HG02642 (cell line): Measurements from ENCODE around the gene FBXW7.

Source experiments
- ATAC-seq: cut with Tn5 transposase; IDR thresholded peaks from one replicate; pipeline ENCODE4 v1.9.1; 2021; ENCODE audit warnings: mild to moderate bottlenecking; ENCODE audit not compliant: unreplicated experiment, poor library complexity

Gene FBXW7

DNA sequence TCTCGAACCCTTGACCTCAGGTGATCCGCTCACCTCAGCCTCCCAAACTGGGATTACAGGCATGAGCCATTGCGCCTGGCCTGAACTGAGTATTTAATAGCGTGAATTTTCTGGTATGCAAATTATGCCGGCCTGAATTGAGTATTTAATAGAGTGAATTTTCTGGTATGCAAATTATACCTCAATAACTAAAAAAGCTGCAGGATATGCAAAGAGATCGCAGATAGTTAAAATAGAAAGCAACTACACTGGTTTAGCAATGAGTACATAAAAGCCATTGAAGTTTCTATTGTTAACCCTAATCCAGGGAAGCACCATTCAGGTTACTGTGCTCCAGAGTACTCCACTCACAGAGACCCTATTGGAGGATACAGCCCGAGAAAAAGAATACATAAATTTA, 22.8 kb downstream of the FBXW7 start:
- ATAC-seq, result no peak

DNA sequence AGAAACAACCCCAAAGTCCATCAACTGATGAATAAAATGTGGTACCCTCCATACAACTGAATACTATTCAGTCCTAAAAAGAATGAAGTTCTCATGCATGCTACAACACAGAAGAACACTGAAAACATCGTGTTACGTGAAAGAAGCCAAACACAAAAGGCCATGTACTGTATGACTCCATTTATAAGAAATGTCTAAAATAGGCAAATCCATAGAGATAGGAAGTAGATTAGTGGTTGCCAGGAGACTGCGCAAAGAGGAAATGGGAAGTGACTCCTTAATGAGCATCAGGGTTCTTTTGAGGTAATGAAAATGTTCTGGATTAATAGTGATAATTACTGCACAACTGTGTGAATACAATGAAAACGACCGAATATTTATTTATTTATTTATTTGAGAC, 23.4 kb downstream of the FBXW7 start:
- no peak for ATAC-seq

DNA sequence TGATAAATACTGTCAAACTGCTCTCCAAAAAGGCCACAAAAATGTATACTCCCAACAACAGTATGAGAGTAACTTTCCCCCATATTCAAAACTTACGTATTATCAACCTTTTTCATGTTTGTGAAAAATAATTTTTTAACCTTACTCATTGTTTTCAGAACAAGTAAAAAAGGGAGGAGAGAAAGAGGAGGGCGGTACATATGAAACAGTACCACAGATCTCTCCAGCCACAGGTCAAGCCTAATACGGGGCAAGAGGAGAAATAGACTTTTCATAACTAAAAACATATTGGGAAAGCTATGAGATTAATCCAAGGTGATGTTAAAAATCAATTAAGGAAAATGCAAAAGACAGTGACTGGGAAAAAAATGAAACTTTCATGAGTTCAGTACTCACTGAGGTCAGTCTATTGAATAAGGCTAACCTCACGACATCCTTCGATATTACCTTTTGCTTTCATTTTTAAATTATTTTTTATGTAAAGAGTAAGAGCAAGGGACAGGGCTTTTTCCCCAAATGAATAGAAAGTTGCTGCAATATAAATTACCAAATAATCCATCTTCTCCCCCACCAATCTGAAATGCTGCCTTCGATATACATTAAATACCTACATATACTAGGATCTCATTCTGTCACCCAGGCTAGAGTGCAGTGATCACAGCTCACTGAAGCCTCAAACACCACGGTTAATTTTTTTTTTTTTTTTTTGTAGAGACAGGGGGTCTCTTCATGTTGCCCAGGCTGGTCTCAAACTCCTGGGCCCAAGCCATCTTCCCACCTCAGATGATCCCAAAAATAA, 25.3 kb downstream of the FBXW7 start:
- no peak for ATAC-seq

DNA sequence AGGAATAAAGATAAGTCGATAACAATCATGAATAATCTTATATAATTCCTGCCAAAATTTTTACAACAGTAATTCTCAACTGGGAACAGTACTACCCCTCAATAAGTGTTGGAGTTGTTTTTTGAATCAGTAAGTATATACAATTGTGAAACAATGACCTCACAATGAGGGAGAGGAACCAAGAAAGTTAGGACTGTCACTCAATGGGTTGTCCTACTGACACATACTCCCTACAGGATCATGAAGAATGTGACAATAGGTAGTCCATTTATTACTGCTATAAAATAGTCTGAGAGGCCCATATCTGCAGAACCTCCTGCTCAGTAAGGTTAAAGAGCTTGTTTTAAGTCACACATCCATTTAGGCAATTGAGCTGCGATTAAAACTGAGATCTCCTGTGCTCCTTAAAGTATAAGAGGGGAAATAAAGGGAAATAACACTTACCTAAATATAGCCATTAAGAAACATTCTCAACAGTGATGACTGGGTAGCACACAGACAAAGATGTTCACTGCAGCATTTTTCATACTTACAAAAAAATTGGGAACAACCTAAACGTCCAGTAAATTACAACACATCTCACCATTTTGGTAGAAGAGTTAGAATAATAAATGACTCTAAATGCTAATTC, 26.2 kb downstream of the FBXW7 start:
- ATAC-seq, result no peak

DNA sequence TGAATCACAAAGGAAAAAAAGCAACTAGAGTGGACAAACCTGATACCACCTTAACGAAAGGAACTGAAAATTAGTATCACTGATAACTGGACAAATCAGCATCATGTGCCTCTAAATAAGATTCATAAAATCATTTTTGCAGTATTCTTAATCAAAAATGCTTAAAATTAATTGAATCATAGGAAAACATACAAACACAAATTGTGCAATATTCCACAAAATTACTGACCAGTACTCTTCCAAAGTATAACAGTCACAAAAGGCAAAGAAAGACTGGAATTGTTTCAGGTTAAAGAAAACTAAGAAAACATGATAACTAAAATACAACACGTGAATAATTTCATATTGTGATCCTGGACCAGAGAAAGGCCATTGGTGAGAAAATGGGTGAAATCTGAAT, 27.1 kb downstream of the FBXW7 start:
- no peak for ATAC-seq

DNA sequence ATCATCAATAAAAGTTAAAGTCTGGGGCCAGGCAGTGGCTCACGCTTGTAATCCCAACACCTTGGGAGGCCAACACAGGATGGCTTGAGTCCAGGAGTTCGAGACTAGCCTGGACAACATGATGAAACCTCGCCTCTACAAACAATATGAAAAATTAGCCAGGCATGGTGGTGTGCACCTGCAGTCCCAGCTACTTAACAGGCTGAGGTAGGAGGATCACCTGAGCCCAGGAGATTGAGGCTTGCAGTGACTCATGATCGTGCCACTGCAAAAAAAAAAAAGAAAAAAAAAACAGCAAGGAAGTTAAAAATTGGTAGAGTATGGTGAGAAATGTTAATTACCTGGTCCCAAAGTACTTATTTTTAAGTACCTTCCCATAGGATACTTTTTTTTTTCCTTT, 27.5 kb downstream of the FBXW7 start:
- ATAC-seq, result no peak

DNA sequence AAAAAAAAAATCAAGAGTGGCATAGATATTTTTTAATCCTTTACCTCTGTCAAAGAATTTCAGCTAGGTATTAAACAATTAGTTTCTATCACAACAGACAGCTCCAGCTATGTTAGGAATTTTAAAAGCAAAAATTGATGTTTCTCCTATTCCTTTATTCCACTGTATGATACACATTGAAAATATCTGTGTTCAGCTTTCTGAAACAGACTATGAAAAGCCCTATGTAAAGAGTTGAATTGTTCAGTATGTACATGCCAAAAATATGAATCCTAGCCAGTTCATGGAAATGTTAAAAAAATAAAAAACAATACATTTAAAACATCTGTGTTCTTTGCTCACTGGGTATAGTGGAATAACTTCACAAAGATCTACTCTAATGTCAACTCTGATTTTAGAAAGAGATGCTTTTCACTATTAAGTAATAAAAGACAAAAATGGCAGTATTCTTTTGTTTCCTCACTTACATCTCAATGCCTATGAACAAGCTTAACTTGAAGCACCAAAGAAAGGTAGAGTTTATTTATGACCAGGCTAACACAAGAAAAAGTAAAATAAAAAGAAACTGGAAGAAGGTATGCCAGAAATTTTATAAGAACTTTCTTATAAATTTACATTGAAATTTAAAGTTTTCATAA, 32.1 kb downstream of the FBXW7 start:
- no peak for ATAC-seq

DNA sequence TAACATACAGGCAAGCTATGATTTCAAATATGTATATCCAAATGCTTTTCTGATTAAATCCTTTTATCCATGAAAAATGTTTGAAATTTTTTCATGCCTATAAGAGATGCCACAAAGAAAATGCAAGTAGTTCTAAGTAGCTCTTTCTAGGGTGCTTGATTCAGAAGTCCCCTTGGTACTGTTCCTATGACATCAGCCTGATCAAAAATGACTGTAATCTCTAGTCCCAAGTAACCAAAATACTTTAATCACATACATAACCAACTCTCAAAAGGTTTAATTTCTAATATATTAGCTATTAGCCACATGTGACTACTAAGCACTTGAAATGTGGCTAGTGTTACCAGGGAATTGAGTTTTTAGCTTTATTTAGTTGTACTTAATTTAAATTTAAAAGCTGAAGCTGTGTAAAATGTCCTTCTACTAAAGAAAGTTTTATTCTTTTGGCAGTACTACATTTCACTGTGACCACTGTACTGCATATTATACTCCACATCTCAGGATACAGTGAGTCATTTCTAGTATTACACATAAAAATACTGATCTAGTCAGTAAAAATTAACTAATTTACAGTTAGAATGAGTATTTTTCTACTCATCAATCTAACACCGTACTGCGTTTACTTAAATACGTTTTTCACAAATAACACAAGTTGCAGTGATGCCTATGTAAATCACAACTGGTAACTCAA, 33.9 kb downstream of the FBXW7 start:
- ATAC-seq, result peak; percentile 44

DNA sequence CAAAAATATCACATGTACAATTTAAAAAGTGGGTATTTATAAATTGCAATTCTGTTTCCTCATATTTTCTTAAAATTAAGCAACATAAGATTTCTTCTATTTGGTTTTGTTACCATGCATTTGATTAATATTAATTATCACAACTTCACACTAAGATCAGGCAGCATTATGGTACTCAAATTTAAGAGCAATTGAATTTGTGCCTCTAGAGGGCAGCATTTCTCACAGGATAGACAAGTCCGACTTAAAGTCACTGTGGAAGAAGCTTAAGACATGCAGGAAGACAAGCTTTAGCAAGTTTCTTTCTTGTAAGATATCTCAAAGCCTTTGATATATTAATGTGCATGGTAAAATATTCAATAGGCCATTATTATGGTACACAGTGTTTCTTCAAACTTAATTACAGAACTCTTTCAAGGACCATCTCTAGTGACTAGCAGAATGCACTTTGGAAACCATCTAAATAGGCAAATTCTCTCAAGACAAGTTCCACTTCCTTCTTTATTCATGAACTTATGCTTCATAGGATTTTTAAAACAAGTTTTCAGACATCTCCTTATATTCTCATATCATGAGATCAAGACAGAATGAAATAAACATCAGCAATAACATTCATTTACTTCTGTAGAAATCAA, 35.0 kb downstream of the FBXW7 start:
- ATAC-seq, result peak; percentile 70

DNA sequence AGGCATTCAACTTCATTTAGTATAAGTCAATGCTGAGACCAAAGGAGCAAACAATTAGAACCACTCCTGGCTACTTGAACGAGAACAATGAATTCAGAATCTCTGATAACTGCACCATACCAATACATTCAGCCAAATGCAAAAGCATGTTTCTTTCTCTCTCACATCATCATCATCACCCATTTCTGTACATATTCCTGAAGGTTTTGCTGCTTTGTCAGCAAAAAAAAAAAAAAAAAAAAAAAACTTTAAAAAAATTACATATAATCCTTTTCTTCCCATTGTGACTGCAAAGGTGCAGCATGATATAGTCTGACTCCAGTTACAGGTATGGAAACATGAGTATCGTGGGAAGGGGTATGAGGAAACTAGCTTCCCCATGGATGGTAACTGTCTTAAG, 35.6 kb downstream of the FBXW7 start:
- no peak for ATAC-seq

DNA sequence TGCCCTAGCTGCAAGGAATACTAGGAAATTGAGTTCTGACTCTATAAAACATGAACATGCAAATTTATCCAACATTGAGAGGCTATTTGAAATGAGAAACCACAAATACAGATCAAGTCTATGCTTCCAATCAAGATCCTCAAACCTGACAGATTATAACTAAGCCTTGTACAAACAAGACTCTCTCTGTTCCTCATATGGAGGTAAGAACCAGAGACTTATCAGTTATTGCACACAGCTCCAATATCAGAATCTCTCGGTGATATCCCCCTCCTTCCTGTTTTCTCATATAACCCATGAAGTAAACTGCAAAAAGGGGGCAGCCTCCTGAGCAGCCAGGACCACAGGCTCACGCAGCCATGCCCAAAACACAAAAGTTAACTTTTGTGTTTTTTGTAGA, 36.5 kb downstream of the FBXW7 start:
- ATAC-seq, result no peak

DNA sequence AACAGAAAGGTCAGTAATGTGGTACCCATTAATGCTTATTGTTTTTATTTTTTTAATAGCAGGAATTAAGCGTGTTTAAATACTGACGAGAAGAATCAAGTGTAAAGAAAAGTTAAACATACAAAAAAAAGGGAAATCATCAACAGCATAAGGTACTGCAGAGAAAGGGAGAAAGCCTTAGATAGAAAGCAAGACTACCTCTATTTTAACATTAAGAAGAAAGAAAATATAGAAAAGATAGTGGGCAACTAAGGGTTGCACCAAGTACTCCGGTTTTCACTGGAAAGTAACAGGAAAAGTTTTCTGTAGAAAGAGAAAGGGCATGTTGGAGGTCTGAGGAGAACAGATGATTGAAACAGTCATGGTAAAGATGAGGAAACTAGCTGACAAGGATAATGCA, 41.9 kb downstream of the FBXW7 start:
- no peak for ATAC-seq

DNA sequence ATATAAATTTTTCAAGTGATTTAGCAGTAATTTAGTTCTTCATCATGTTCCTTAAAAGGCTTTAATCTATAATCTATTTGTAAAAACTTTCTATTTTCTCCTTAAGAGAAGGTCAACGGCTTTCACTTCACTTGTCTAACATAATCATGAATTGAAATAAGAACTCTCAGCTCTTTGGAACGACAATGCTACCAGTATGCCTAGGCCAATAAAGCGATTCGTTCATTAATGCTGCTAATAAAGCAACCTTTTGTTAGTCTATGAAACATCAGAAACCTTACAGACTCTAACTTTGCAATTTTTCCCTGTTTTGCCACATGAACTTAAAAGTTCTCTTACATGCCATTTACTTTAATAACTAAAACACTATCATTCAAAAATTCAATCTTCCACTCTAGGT, 47.6 kb downstream of the FBXW7 start:
- no peak for ATAC-seq

DNA sequence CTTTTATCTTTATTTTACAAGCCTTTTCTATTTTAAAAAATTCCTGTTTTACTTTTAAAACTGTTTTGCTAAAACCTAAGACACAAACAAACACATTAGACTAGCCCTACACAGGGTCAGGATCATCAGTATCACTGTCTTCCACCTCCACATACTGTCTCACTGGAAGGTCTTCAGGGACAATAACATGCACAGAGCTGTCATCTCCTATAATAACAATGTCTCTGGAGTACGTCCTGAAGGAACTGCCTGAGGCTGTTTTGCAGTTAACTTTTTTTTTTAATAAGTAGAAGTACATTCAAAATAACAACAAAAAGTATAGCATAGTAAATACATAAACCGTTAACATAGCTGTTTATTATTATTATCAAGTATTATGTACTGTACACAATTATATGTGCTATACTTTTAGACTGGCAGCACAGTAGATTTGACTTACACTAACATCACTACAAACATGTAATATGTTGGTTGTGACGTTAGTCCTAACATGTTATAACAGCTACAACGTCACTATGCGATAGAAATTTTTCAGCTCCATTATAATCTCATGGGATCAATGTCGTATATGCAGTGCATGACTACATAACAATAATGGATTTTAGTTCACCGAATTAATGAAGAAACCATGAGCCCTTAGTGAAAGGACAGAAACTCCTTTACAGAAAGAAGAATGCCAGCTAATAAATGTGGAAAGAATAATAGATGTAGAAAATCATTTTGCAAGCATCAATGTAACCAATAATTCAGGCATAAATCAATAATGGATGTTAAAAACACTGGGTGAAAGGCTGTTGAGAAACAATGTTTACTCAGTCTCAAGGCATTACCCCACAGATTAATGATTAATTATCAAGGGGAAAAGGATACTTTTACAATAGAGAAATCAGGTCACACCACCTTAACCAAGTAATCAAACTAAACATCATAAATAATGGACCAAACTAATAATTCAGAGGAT, 49.2 kb downstream of the FBXW7 start:
- ATAC-seq, result no peak

DNA sequence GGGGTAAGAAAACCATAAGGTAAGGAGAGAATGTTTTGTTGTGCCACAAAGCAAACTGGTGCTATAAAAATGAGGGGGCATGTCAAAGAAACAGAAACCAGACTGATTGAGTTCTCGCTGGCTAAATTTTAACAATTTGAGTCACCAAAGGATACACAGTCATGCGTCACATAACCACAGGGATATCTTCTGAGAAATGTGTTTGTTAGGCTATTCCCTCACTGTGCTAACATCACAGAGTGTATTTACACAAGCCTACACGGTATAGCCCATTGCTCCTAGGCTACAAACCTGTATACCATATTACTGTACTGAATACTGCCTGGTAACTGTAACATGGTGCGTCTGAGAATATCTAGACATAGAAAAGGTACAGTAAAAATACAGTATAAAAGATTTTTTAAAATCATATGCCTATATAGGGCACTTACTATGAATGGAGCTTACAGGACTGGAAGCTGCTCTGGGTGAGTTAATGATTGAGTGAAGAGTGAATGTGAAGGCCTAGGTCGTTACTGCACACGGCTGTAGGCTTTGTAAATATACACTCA, 50.1 kb downstream of the FBXW7 start:
- peak; percentile 97 for ATAC-seq

DNA sequence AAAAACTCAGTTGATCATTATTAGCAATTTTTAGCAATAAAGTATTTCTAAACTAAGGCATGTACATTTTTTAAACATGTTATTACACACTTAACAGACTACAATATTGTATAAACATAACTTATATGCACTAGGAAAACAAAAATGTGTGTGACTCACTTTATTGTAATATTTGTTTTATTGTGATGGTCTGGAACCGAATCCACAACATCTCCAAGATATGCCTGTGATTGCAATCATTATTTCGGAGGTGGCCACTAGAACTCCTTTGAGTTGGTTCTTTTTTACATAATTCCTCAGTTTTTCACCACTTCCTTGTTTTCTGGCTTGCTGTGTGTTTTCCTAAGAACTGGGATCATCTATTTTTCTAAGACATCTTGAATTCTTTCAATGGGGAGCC, 53.7 kb downstream of the FBXW7 start:
- no peak for ATAC-seq

DNA sequence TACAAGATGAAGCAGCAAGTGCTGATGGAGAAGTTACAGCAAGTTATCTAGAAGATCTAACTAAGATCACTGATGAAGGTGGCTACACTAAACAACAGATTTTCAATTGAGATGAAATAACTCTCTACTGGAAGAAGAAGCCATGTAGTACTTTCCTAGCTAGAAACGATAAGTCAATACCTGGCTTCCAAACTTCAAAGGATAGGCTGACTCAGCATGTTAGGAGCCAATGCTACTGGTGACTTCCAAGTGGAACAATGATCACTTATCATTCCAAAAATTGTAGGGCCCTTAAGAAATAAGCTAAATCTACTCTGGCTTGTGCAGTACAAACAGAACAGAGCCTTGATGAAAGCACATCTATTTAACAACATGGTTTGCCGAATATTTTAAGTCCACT, 55.0 kb downstream of the FBXW7 start:
- ATAC-seq, result no peak

DNA sequence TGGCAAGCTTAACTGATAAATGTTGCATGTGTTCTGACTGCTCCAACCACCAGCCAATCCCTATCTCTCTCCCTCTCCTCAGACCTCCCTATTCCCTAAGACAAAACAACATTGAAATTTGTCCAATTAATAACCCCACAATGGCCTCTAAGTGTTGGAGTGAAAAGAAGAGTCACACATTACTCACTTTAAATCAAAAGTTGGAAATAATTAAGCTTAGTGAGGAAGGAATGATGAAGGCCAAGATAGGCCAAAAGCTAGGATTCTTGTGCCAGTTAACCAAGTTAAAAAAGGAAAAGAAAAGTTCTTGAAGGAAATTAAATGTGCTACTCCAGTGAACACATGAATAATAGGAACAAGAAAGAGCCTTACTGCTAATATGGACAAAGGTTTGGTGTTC, 55.6 kb downstream of the FBXW7 start:
- no peak for ATAC-seq

DNA sequence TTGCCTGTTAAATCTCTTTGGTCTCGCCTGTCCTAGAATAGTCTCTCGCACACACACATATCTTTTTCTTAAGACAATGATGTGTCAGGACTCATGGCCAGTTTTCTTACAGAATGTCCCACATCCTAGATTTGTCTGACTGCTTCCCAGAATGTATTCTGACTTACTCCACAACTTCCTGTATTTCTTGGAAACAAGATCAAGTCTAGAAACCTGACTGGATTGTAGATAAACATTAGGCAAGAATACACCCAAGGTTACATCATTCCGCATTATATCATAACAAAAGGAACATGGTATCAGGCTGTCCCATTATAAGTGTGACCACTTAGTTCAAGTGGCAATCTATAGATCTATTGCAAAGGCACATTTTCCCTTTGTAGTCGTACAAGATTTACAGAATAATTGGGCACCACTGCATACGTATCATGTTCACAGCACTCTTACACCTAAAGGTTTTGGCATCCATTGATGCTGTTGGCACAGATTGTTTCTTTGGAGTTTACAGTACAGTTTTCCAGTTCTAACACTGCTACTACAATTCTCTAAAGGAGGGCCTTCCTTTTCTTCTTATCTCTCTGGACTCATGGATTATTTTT, 56.4 kb downstream of the FBXW7 start:
- no peak for ATAC-seq
